Kidney epithelial cell (primary cell): ENCODE data around the gene FKBP10. TPM values are rescaled to one million over a fixed set of nuclear protein-coding genes. Genes with fewer than 3 reads are reported as not detected.
A peak's percentile ranks its signal among the peaks of the same experiment; 100 is the strongest.

Experiments
- DNase-seq: peaks from one replicate; pipeline ENCODE4 v3.0.0-alpha.2; 2010; ENCODE audit warnings: low read depth
- H3K27me3 ChIP-seq: 2 replicates; pipeline ENCODE4 v1.6.0; 2011; ENCODE audit warnings: low read length; ENCODE audit not compliant: control insufficient read depth, insufficient read depth
- H3K36me3 ChIP-seq: 2 replicates; pipeline ENCODE4 v1.5.1; 2011; ENCODE audit warnings: low read length; ENCODE audit not compliant: control insufficient read depth, insufficient read depth
- H3K4me3 ChIP-seq: 2 replicates; pipeline ENCODE4 v1.5.1; 2011; ENCODE audit warnings: low read depth, mild to moderate bottlenecking, control low read depth, low read length
- total RNA-seq: library from RNA; depleted of rRNA; stranded (reverse); fragments of >200 nt; gene quantifications from 2 replicates; pipeline ENCODE4 v1.2.3, GENCODE V29; 2015
- TF ChIP-seq, protein P1 (sequence below): IDR thresholded peaks from 2 replicates; pipeline ENCODE4 v1.5.1; 2011; ENCODE audit warnings: mild to moderate bottlenecking, moderate library complexity, low read length, control low read depth, inconsistent platforms; ENCODE audit not compliant: insufficient read depth, poor library complexity, severe bottlenecking

The FKBP10 gene, protein sequence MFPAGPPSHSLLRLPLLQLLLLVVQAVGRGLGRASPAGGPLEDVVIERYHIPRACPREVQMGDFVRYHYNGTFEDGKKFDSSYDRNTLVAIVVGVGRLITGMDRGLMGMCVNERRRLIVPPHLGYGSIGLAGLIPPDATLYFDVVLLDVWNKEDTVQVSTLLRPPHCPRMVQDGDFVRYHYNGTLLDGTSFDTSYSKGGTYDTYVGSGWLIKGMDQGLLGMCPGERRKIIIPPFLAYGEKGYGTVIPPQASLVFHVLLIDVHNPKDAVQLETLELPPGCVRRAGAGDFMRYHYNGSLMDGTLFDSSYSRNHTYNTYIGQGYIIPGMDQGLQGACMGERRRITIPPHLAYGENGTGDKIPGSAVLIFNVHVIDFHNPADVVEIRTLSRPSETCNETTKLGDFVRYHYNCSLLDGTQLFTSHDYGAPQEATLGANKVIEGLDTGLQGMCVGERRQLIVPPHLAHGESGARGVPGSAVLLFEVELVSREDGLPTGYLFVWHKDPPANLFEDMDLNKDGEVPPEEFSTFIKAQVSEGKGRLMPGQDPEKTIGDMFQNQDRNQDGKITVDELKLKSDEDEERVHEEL
- 152 and 157 TPM in 2 replicates for total RNA-seq

DNA sequence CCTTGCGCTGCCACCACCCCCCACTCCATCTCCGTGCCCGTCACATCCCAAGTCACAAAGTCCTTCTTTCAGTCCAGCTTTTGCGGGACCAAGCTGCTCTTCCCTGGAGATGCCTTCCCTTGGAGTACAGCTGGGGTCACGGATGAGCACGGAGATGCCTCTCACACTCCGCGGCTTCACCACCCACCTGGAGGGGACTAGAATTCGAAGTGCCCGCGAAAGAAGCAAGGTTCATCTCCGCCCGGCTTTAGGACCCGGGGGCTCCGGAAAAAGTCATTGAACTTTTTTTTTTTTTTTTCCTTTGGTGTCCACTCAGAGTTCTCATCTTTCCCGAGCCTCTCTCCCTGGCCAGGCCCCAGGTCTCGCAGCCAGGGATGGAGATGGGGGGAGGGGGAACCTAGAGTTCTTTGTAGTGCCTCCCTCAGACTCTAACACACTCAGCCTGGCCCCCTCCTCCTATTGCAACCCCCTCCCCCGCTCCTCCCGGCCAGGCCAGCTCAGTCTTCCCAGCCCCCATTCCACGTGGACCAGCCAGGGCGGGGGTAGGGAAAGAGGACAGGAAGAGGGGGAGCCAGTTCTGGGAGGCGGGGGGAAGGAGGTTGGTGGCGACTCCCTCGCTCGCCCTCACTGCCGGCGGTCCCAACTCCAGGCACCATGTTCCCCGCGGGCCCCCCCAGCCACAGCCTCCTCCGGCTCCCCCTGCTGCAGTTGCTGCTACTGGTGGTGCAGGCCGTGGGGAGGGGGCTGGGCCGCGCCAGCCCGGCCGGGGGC lies at the start of gene FKBP10:
Gene FKBP10 (plus strand): TSS at position 624 of the 771 bp plus-strand sequence. CDS start 31 bp downstream, at position 655.
- Histone ChIP-seq H3K27me3 (no peaks in the 10 kb centered on the region), H3K4me3 (peak within 1 kb of the TSS; percentile 74), H3K36me3 (no peaks in the 10 kb centered on the region)
- TF ChIP-seq, protein P1, sequence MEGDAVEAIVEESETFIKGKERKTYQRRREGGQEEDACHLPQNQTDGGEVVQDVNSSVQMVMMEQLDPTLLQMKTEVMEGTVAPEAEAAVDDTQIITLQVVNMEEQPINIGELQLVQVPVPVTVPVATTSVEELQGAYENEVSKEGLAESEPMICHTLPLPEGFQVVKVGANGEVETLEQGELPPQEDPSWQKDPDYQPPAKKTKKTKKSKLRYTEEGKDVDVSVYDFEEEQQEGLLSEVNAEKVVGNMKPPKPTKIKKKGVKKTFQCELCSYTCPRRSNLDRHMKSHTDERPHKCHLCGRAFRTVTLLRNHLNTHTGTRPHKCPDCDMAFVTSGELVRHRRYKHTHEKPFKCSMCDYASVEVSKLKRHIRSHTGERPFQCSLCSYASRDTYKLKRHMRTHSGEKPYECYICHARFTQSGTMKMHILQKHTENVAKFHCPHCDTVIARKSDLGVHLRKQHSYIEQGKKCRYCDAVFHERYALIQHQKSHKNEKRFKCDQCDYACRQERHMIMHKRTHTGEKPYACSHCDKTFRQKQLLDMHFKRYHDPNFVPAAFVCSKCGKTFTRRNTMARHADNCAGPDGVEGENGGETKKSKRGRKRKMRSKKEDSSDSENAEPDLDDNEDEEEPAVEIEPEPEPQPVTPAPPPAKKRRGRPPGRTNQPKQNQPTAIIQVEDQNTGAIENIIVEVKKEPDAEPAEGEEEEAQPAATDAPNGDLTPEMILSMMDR, result no peak
- DNase-seq, result no peak

DNA sequence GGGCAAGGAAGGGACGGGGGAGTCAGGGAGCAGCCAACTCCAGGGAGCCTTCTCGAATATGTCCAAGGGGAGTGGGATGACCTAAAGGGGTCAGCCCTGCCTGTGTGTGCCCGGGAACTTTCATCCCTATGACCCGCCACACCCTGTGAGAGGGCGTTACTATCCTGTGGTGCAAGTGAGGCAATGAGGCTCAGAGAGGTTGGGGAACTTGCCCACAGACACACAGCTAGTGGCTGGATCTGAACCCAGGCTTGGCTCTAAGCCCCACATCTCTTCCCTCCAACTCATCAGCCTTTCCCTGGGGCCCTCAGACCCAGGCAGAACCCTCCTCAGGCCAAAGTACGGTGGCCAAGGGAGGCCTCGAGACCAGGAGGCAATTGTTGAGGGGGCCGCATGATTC lies 49.5 kb upstream of the FKBP10 start:
- DNase-seq, result no peak
- TF ChIP-seq, protein P1, result no peak
- Histone ChIP-seq H3K27me3 (no peaks in the 10 kb centered on the region), H3K36me3 (peaks cover 7% of the 10 kb centered on the region), H3K4me3 (no peak overlapping the region)

DNA sequence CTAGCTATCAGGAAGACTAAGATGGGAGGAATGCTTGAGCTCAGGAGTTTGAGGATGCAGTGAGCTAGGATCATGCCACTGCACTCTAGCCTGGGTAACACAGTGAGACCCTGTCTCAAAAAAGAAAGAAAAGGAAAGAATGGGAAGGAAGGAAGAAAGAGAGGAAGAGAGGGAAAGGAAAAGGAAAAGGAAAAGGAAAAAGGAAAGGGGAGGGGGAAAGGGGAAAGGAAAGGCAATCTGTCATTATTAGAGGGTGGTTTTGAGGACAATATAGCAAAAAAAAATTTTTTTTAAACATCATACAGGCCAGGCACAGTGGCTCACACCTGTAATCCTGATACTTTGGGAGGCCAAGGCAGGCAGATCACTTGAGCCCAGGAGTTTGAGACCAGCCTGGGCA lies 46.7 kb upstream of the FKBP10 start:
- Histone ChIP-seq H3K36me3 (peaks cover 9% of the 10 kb centered on the region), H3K27me3 (no peaks in the 10 kb centered on the region), H3K4me3 (no peak overlapping the region)
- TF ChIP-seq, protein P1, result no peak
- DNase-seq, result no peak

DNA sequence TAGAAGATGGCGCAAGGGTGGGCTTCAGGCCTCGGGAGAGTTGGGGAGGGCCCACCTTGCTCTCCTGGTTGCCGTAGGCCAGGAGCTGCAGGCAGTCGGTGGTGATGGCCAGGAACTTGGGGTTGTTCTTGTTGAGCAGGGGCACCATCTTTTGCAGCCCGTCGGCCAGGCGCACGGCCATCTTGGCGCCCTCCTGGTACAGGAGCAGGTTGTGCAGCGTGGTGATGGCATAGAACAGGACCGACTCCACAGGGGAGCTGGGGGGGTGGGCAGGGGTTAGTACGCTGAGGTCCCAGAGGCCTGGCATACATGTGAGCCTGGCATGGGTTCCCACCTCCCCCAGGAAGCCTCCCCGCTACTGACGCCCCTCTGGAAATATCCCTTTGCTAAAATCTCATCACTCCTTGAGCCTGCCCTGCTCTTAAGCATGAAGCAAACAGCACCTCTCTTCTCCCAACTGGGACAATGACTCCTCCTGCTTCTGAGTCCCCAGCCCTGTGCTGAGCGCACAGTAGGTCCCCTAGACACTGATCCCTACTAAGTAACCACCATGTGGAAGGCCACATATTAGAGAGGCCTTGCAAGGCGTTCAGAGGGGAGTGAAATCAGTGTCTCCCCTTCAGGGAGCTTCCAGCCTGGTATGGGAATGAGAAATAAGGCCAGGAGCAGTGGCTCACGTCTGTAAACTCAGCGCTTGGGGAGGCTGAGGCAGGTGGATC lies 45.3 kb upstream of the FKBP10 start:
- no peak overlapping the region for H3K4me3 ChIP-seq
- TF ChIP-seq, protein P1, result no peak
- H3K27me3 ChIP-seq, result no peaks in the 10 kb centered on the region
- H3K36me3 ChIP-seq, result peaks cover 9% of the 10 kb centered on the region
- DNase-seq, result no peak

DNA sequence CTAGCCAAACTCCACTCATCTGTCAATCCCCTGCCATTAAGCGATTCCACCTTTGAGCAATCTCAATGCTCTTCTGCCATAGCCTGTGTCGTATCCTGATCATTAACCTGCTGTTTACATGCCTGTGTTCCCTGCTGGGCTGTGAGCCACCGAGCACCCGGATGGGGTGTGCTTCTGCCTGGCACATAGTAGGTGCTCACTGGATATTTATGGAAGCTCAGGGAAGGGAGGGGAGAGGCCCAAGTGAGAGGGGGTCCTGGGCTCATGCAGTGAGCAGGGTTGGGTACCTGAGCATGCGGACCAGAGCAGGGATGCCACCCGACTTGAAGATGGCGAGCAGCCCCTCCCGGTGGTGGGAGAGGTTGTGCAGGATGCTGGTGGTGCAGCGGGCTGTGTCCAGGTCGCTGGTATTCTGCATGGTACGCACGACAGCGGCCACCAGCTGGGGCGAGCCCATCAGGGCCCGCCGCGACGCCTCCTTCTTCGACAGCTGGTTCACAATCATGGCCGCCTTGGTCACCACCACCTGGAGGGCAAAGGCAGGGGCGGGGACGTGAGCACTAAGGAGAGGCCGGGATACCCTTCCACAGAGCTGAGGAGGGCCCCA lies 44.0 kb upstream of the FKBP10 start:
- DNase-seq, result no peak
- Histone ChIP-seq H3K4me3 (no peak overlapping the region), H3K27me3 (no peaks in the 10 kb centered on the region), H3K36me3 (peaks cover 7% of the 10 kb centered on the region)
- TF ChIP-seq, protein P1, result no peak
